H9 (cell line): Measurements from ENCODE around the gene TPPP. TPM values are rescaled to one million over a fixed set of nuclear protein-coding genes. Genes with fewer than 3 reads are reported as not detected.
A peak's percentile ranks its signal among the peaks of the same experiment; 100 is the strongest.

ENCODE experiments used
- DNase-seq: peaks from one replicate; pipeline ENCODE4 v3.0.0-alpha.2; 2017
- H2AFZ ChIP-seq: one replicate; pipeline ENCODE4 v1.6.1; 2013; ENCODE audit warnings: mild to moderate bottlenecking, low read length, control low read depth, moderate library complexity
- H2AK5ac ChIP-seq: 2 replicates; pipeline ENCODE4 v1.6.1; 2013; ENCODE audit warnings: low read length, control low read depth, mixed read lengths; ENCODE audit not compliant: insufficient read length
- H2BK120ac ChIP-seq: one replicate; pipeline ENCODE4 v1.6.1; 2013; ENCODE audit warnings: low read depth, mild to moderate bottlenecking, low read length, control low read depth, inconsistent platforms; ENCODE audit not compliant: poor library complexity, severe bottlenecking
- H2BK12ac ChIP-seq: 2 replicates; pipeline ENCODE4 v1.6.1; 2013; ENCODE audit warnings: low read length, control low read depth, mixed read lengths, low read depth; ENCODE audit not compliant: insufficient read length
- H2BK15ac ChIP-seq: 2 replicates; pipeline ENCODE4 v1.6.1; 2013; ENCODE audit warnings: low read depth, low read length, control low read depth
- H2BK20ac ChIP-seq: one replicate; pipeline ENCODE4 v1.6.1; 2013; ENCODE audit warnings: low read depth, mild to moderate bottlenecking, low read length, control low read depth, inconsistent platforms; ENCODE audit not compliant: poor library complexity, severe bottlenecking
- H2BK5ac ChIP-seq: 2 replicates; pipeline ENCODE4 v1.6.1; 2013; ENCODE audit warnings: low read length, control low read depth, mixed read lengths; ENCODE audit not compliant: insufficient read length
- H3K14ac ChIP-seq: 2 replicates; pipeline ENCODE4 v1.6.1; 2013; ENCODE audit warnings: low read length, control low read depth; ENCODE audit not compliant: insufficient read depth
- H3K18ac ChIP-seq: 2 replicates; pipeline ENCODE4 v1.6.1; 2013; ENCODE audit warnings: low read depth, mild to moderate bottlenecking, mixed read lengths, low read length, control low read depth; ENCODE audit not compliant: insufficient read length
- H3K23ac ChIP-seq: 2 replicates; pipeline ENCODE4 v1.6.1; 2013; ENCODE audit warnings: low read length, control low read depth, mixed read lengths, low read depth; ENCODE audit not compliant: insufficient read length
- H3K23me2 ChIP-seq: 2 replicates; pipeline ENCODE4 v1.6.1; 2013; ENCODE audit warnings: low read depth, mild to moderate bottlenecking, mixed read lengths, low read length, control low read depth; ENCODE audit not compliant: insufficient read length, poor library complexity, severe bottlenecking
- H3K27ac ChIP-seq: 2 replicates; pipeline ENCODE4 v1.5.1; 2013; ENCODE audit warnings: low read length, control low read depth, mixed read lengths, low read depth; ENCODE audit not compliant: insufficient read length
- H3K27me3 ChIP-seq: 2 replicates; pipeline ENCODE4 v1.6.1; 2013; ENCODE audit warnings: low read length, control low read depth, inconsistent platforms; ENCODE audit not compliant: insufficient read depth
- H3K4ac ChIP-seq: 2 replicates; pipeline ENCODE4 v1.6.1; 2013; ENCODE audit warnings: low read depth, mild to moderate bottlenecking, control low read depth, inconsistent platforms, low read length, moderate library complexity
- H3K4me1 ChIP-seq: 2 replicates; pipeline ENCODE4 v1.6.1; 2013; ENCODE audit warnings: low read length, control low read depth, inconsistent platforms; ENCODE audit not compliant: insufficient read depth
- H3K4me2 ChIP-seq: 2 replicates; pipeline ENCODE4 v1.6.1; 2013; ENCODE audit warnings: low read length, control low read depth, mixed read lengths; ENCODE audit not compliant: insufficient read length, insufficient read depth
- H3K56ac ChIP-seq: 2 replicates; pipeline ENCODE4 v1.6.1; 2013; ENCODE audit warnings: low read depth, mild to moderate bottlenecking, mixed read lengths, low read length, control low read depth; ENCODE audit not compliant: insufficient read length
- H3K79me1 ChIP-seq: 2 replicates; pipeline ENCODE4 v1.6.1; 2013; ENCODE audit warnings: low read depth, mild to moderate bottlenecking, moderate library complexity, low read length, control low read depth, inconsistent platforms; ENCODE audit not compliant: insufficient read depth, poor library complexity, severe bottlenecking
- H3K79me2 ChIP-seq: 2 replicates; pipeline ENCODE4 v1.6.1; 2013; ENCODE audit warnings: low read length, control low read depth, inconsistent platforms; ENCODE audit not compliant: insufficient read depth
- H3K9ac ChIP-seq: 2 replicates; pipeline ENCODE4 v1.6.1; 2013; ENCODE audit warnings: low read length, control low read depth, mixed read lengths; ENCODE audit not compliant: insufficient read length; ENCODE audit errors: extremely low read depth
- H3K9me3 ChIP-seq: one replicate; pipeline ENCODE4 v1.6.1; 2013; ENCODE audit warnings: low read depth, low read length, inconsistent platforms; ENCODE audit not compliant: control insufficient read depth
- H3T11ph ChIP-seq: one replicate; pipeline ENCODE4 v1.6.1; 2013; ENCODE audit warnings: mild to moderate bottlenecking, low read length, control low read depth, inconsistent platforms
- H4K20me1 ChIP-seq: one replicate; pipeline ENCODE4 v1.6.1; 2013; ENCODE audit not compliant: control insufficient read depth, insufficient read length, insufficient read depth
- H4K5ac ChIP-seq: 2 replicates; pipeline ENCODE4 v1.6.1; 2013; ENCODE audit warnings: low read depth, mild to moderate bottlenecking, mixed read lengths, low read length, control low read depth; ENCODE audit not compliant: insufficient read length
- H4K8ac ChIP-seq: replicated peaks from 2 replicates; pipeline ENCODE4 v1.6.1; 2013; ENCODE audit warnings: low read length, control low read depth, mixed read lengths, low read depth; ENCODE audit not compliant: insufficient read length
- H4K91ac ChIP-seq: 2 replicates; pipeline ENCODE4 v1.6.1; 2013; ENCODE audit warnings: low read depth, mild to moderate bottlenecking, moderate library complexity, mixed read lengths, low read length, control low read depth; ENCODE audit not compliant: insufficient read length
- H3K27ac Mint-ChIP-seq, 3 experiments: 2 replicates in 2 of 3; 3 replicates in 1 of 3; pipeline ENCODE4 v1.8.0; 2020 to 2021; ENCODE audit warnings: mixed read lengths in 3 of 3, mild to moderate bottlenecking in 1 of 3, moderate library complexity in 1 of 3
- H3K27me3 Mint-ChIP-seq: 2 replicates; pipeline ENCODE4 v1.8.0; 2021; ENCODE audit warnings: low read depth, mild to moderate bottlenecking, moderate library complexity, mixed read lengths
- H3K36me3 Mint-ChIP-seq, 3 experiments: 2 replicates in 2 of 3; 3 replicates in 1 of 3; pipeline ENCODE4 v1.8.0; 2020 to 2021; ENCODE audit warnings: low read depth in 3 of 3, mixed read lengths in 3 of 3; ENCODE audit not compliant: insufficient read depth in 1 of 3
- H3K4me1 Mint-ChIP-seq, 2 experiments: 2 replicates each; pipeline ENCODE4 v1.8.0; 2020; ENCODE audit warnings: mixed read lengths in 2 of 2
- H3K4me3 Mint-ChIP-seq, 2 experiments: 2 replicates in 1 of 2; 3 replicates in 1 of 2; pipeline ENCODE4 v1.8.0; 2020 to 2021; ENCODE audit warnings: mild to moderate bottlenecking in 2 of 2, mixed read lengths in 2 of 2, moderate library complexity in 1 of 2
- H3K9me3 Mint-ChIP-seq, 2 experiments: 2 replicates in 1 of 2; 3 replicates in 1 of 2; pipeline ENCODE4 v1.8.0; 2020; ENCODE audit warnings: mild to moderate bottlenecking in 2 of 2, mixed read lengths in 2 of 2, moderate library complexity in 1 of 2
- CTCF ChIP-seq: fragments of 200-600 bp; sonication (generic); conservative IDR thresholded peaks from 3 replicates; pipeline ENCODE4 v1.8.0; 2021; ENCODE audit warnings: antibody characterized with exemption, mild to moderate bottlenecking
- WGBS: extraction: QIAGEN DNeasy Blood & Tissue Kit; methylation state at CpG from one replicate; pipeline ENCODE4 v1.1.7; 2013; ENCODE audit warnings: missing lambda C conversion rate, low lambda C conversion rate, mixed read lengths; ENCODE audit not compliant: insufficient read length; ENCODE audit errors: extremely low coverage; 5-methylcytosine and 5-hydroxymethylcytosine counted together
- total RNA-seq: library from RNA; stranded (reverse); gene quantifications from 2 replicates; pipeline ENCODE4 v1.2.1, GENCODE V29; 2021

The TPPP gene
- total RNA-seq, 1 experiment from 2014 or later, result 0.44 TPM

- no peaks in the 10 kb centered on the region for H4K20me1 ChIP-seq
- no peaks in the 10 kb centered on the region for H3K23me2 ChIP-seq
- no peak overlapping the region for H3K56ac ChIP-seq
- H2BK5ac ChIP-seq, result no peak overlapping the region
- Mint-ChIP-seq H3K9me3 (no peaks in the 10 kb centered on the region), H3K27me3 (no peaks in the 10 kb centered on the region), H3K36me3 (peaks cover 26 to 57% (median 56%) of the 10 kb centered on the region in 3 experiments), H3K4me3 (no peak overlapping the region; a peak in 1 of 5 replicates), H3K4me1 (no peaks in the 10 kb centered on the region), H3K27ac (peak overlapping the region in 1 of 3 experiments; percentile 23; a peak in 1 of 7 replicates)
- no peak overlapping the region for H3K4ac ChIP-seq
- DNase-seq, result no peak
- no peak overlapping the region for H2BK120ac ChIP-seq
- no peak overlapping the region for H3K4me2 ChIP-seq
- no peak overlapping the region for H3K18ac ChIP-seq
- H3K9me3 ChIP-seq, result no peaks in the 10 kb centered on the region
- H2AK5ac ChIP-seq, result no peak overlapping the region
- H3K27ac ChIP-seq, result no peak overlapping the region
- no peaks in the 10 kb centered on the region for H3K79me1 ChIP-seq
- no peak overlapping the region for H3K23ac ChIP-seq
- no peaks in the 10 kb centered on the region for H3K79me2 ChIP-seq
- no peak overlapping the region for H3K9ac ChIP-seq
- no peak for TF ChIP-seq CTCF
- H2BK20ac ChIP-seq, result no peak overlapping the region
- no peak overlapping the region for H2BK15ac ChIP-seq
- H3K27me3 ChIP-seq, result no peaks in the 10 kb centered on the region
- H2AFZ ChIP-seq, result no peak overlapping the region
- no peak overlapping the region for H3T11ph ChIP-seq
- no peaks in the 10 kb centered on the region for H3K4me1 ChIP-seq
- no peak overlapping the region for H2BK12ac ChIP-seq
- no peak overlapping the region for H4K91ac ChIP-seq
- H4K8ac ChIP-seq, result no peak overlapping the region
- no peak overlapping the region for H3K14ac ChIP-seq
- WGBS, result no CpG with 5 or more reads among the region's 38 CpGs
- H4K5ac ChIP-seq, result no peak overlapping the region
Measured at GRCh38 chr5:663436-664342, 29.5 kb downstream of the TPPP start.
